ENCODE results near the gene RNF111. TPM values are rescaled to one million over a fixed set of nuclear protein-coding genes. Genes with fewer than 3 reads are reported as not detected.

The RNF111 gene
- total and polyA plus RNA-seq, 2 of the 13 experiments (the other 11 are each of a cell fraction or from before 2014, with no cell fraction given) = 12.1 to 23.1 TPM

DNA sequence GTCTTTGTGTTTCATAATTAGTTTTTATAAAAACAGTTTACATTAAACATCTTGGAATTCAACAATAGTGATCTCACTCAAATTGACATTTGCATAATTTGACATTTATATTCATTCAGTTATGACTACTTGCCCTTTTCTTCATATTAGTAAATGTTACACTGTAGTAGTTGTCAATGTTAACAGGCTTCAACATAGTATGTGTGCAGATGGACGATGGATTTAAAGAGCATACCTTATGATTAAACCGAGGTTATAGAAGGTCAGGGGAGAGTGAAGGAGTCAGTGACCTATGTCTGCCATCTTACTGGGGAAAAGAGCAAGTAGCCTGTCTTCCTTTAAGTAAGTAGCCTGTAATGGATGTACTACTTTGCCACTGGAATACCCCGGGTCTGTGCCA lies 109.0 kb downstream of the RNF111 start:
- TF ChIP-seq ZNF138 (CRISPR knock-in tag; IDR thresholded peaks at IDR 0.05; ENCODE audit: low read depth) (no peak), NFE2 (CRISPR knock-in tag; IDR thresholded peaks at IDR 0.05) (no peak), TBX3 (IDR thresholded peaks at IDR 0.05; ENCODE audit: borderline replicate concordance) (no peak), CSRNP2 (CRISPR knock-in tag; conservative IDR thresholded peaks at IDR 0.05; ENCODE audit: low read depth) (no peak), HMGA1 (CRISPR knock-in tag; conservative IDR thresholded peaks at IDR 0.05) (no peak), FOXK2 (IDR thresholded peaks at IDR 0.05) (no peak), NR2F1 (CRISPR knock-in tag; IDR thresholded peaks at IDR 0.05) (no peak), SIX4 (CRISPR knock-in tag; IDR thresholded peaks at IDR 0.05) (no peak), KLF16 (CRISPR knock-in tag; IDR thresholded peaks at IDR 0.05) (no peak), ZNF841 (CRISPR knock-in tag; IDR thresholded peaks at IDR 0.05; ENCODE audit: borderline replicate concordance) (no peak), MIER3 (CRISPR knock-in tag; IDR thresholded peaks at IDR 0.05; ENCODE audit: borderline replicate concordance) (no peak), FOSL1 (CRISPR knock-in tag; IDR thresholded peaks at IDR 0.05; ENCODE audit: borderline replicate concordance) (no peak), ZNF124 (CRISPR knock-in tag; IDR thresholded peaks at IDR 0.05) (no peak), ZNF569 (CRISPR knock-in tag; IDR thresholded peaks at IDR 0.05; ENCODE audit: borderline replicate concordance) (no peak)
- TF ChIP-seq, protein P1, sequence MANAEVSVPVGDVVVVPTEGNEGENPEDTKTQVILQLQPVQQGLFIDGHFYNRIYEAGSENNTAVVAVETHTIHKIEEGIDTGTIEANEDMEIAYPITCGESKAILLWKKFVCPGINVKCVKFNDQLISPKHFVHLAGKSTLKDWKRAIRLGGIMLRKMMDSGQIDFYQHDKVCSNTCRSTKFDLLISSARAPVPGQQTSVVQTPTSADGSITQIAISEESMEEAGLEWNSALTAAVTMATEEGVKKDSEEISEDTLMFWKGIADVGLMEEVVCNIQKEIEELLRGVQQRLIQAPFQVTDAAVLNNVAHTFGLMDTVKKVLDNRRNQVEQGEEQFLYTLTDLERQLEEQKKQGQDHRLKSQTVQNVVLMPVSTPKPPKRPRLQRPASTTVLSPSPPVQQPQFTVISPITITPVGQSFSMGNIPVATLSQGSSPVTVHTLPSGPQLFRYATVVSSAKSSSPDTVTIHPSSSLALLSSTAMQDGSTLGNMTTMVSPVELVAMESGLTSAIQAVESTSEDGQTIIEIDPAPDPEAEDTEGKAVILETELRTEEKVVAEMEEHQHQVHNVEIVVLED (CRISPR knock-in tag; IDR thresholded peaks at IDR 0.05; ENCODE audit: borderline replicate concordance) = no peak
- TF ChIP-seq, protein P2, sequence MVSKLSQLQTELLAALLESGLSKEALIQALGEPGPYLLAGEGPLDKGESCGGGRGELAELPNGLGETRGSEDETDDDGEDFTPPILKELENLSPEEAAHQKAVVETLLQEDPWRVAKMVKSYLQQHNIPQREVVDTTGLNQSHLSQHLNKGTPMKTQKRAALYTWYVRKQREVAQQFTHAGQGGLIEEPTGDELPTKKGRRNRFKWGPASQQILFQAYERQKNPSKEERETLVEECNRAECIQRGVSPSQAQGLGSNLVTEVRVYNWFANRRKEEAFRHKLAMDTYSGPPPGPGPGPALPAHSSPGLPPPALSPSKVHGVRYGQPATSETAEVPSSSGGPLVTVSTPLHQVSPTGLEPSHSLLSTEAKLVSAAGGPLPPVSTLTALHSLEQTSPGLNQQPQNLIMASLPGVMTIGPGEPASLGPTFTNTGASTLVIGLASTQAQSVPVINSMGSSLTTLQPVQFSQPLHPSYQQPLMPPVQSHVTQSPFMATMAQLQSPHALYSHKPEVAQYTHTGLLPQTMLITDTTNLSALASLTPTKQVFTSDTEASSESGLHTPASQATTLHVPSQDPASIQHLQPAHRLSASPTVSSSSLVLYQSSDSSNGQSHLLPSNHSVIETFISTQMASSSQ (IDR thresholded peaks at IDR 0.05; ENCODE audit: low read depth) = no peak
- TF ChIP-seq, protein P2 (CRISPR knock-in tag; IDR thresholded peaks at IDR 0.05; ENCODE audit: borderline replicate concordance) = no peak
- TF ChIP-seq, protein P3, sequence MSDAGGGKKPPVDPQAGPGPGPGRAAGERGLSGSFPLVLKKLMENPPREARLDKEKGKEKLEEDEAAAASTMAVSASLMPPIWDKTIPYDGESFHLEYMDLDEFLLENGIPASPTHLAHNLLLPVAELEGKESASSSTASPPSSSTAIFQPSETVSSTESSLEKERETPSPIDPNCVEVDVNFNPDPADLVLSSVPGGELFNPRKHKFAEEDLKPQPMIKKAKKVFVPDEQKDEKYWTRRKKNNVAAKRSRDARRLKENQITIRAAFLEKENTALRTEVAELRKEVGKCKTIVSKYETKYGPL (CRISPR knock-in tag; IDR thresholded peaks at IDR 0.05) = no peak
- CTCF ChIA-PET (ENCODE audit: low intra/inter-chr PET ratio, low total read pairs) = no interaction called here
- 97% methylated on average over 3 of the region's 3 CpGs for WGBS (ENCODE audit: low lambda C conversion rate)
- Histone ChIP-seq H3K79me2 (ENCODE audit: insufficient read depth, low read length) (no peaks in the 10 kb centered on the region), H4K20me1 (ENCODE audit: insufficient read depth, low read length) (no peaks in the 10 kb centered on the region), H3K36me3 (replicated peaks in 1 of 2; ENCODE audit: control insufficient read depth in 1 of 2, insufficient read depth in 2 of 2, low read length in 2 of 2) (peaks cover 8 to 42% of the 10 kb centered on the region in 2 experiments), H3K27ac (ENCODE audit: extremely low read length, insufficient read depth, low read length) (no peak overlapping the region), H3K27me3 (ENCODE audit: control insufficient read depth in 1 of 2, insufficient read depth in 2 of 2, low read length in 2 of 2) (no peaks in the 10 kb centered on the region), H3K4me2 (ENCODE audit: low read depth, low read length) (no peak overlapping the region), H2AFZ (ENCODE audit: low read length) (no peak overlapping the region), H3K9me3 (ENCODE audit: low read length) (no peaks in the 10 kb centered on the region), H3K9ac (ENCODE audit: insufficient read depth, low read depth, low read length) (no peak overlapping the region), H3K4me1 (ENCODE audit: insufficient read depth, low read length) (no peaks in the 10 kb centered on the region), H3K4me3 (replicated peaks in 1 of 3; ENCODE audit: insufficient read depth in 1 of 3, low read depth in 2 of 3, low read length in 3 of 3) (no peak overlapping the region)
- in situ Hi-C loops (cut with HindIII; ENCODE audit: extremely low pct_ligation_motif_present, low pct_unique_long_range_greater_than_20kb) = no loop called here
- POLR2A ChIA-PET = no interaction called here
- DNase-seq (ENCODE audit: low spot score) = no peak
- intact Hi-C loops (cut with micrococcal nuclease; ENCODE audit: unreplicated experiment) = no loop called here
- BruUV-seq (replicated peaks) = no TSS peak
- FAIRE-seq = no peak
- no peak for ATAC-seq
